COR-L47 (cell line): ENCODE measurements around the gene CNN3.
A peak's percentile ranks its signal among the peaks of the same experiment; 100 is the strongest.

Source experiments
- DNase-seq: peaks from one replicate; lab custom pipeline; 2025; lab: John Stamatoyannopoulos, UW

CNN3 gene

DNA sequence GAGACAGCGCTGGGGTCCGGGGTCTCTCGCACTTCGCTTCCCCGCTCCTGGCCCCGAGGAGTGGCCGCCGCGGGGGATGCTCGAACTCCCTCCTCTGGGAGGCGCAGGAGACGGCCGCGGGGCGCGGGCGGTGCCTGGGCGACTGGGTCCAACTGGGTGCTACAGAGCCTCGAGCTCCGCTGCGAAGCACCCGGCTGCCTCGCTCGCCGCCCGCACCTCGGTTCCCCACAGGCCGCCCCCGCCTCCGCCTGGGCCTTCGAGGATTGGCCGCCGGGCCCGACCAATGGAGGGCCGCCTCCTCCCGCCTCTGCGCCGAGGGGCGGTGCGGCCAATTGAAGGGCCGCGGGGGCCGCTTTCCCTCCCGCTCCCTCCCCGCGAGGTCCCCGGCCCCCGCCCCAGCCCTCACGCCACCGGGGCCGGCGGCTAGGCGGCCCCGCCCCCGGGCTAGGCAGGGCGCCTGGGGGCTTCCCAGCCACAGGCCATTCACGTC, at the start of gene CNN3:
CNN3 (minus strand) TSS at position 196 of the 490 bp plus-strand sequence. CDS start 216 bp downstream, outside the sequence.
- peak; percentile 90 for DNase-seq

DNA sequence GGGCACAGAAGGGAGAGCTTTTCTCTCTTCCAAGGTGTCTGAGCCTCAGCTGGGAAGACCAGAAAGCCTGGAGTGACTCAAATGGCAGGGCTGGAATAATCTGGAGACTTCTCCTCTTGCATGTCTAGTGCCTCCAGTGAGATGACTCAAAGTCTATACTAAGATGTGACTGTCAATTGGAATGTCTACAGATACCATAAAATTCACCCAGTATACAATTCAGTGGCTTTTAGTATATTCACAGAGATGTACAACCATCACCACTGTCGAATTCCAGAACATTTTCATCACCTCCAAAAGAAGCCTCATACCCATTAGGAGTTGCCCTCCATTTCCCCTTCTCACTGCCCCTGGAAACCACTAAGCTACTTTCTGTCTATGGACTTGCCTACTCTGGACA, 47.9 kb upstream of the CNN3 start:
- DNase-seq: no peak

DNA sequence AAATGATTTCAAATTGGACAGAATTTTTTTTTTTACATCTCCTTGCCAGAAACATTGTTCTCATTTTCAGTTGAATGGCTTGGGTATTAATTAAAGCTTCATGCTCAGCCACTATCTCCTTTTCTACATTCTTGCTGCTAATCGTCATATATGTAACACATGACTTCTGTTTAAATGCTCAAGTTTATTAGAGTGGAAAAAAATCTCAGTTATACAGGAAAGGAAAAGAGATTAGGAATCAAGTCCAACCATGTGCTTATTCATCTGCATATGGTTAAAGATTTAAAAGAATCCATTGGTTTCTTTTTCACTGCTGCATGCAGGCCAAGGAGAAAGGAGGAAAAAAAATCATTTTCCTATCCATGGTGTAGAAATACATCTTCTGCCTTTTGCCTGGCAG, 47.3 kb upstream of the CNN3 start:
- no peak for DNase-seq

DNA sequence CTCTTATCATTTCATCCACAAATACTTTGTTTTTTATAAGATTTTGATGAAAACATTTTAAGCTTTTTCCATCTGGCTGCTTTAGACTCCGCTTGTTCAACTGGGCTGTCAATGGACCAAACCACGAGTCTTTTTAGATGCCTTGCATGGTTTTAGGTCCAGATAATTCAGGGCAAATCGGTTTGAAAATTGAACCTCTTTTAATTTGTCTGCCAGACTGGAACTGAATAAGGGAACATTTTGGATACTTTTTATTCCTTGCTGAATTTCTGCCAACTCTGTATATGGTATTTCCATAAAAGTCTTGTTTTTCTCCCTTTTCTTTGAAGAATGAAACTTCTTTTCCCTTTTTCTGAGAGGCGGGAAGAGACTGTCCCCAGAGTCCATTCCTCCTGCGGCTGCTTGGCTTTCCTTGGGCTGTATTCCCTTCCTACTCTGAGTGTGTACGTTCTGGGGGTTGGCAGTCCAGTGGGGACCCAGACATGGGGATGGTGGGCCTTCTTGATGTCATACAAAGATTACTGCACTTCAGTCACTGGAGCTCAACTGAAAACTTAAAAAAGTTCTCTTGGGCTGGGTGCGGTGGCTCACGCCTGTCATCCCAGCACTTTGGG, 46.5 kb upstream of the CNN3 start:
- DNase-seq: no peak

DNA sequence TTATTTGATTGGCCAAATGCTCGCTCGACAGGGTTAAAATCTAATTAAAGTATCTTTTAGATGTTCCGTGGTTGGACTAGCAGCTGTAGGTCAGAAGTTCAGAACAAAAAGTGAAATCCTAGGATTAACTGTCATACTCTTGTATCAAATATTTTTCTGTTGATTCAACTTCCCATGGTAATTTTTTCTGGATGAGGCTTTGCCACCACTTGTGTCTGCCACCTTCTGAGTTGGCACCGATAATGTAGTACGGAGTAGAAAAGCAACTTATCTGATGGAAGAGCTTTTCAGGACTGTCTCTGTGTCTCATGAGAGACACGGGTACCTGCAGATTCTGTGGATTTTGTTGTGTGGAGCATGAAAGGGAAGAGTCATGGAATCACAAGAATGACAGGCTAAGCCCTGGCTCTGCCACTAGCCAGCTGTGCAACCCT, 44.6 kb upstream of the CNN3 start:
- no peak for DNase-seq

DNA sequence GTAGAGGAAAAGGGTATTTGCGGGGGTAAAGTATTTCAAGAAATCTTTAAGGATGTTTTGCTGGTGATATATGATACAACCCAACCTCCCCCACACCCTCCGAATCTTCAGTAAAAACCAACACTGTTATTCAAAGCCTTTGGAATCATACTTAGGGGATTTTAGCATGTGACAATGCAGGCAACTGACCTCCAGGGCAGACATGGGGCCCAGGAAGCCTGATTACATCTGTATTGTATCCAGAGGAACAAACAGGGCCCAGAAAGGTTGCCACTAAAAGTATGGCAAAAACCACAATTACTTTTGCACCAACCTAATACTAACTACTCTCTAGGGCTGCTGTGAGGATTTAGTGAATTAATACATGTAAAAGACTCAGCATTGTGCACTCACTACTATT, 43.9 kb upstream of the CNN3 start:
- DNase-seq: no peak

DNA sequence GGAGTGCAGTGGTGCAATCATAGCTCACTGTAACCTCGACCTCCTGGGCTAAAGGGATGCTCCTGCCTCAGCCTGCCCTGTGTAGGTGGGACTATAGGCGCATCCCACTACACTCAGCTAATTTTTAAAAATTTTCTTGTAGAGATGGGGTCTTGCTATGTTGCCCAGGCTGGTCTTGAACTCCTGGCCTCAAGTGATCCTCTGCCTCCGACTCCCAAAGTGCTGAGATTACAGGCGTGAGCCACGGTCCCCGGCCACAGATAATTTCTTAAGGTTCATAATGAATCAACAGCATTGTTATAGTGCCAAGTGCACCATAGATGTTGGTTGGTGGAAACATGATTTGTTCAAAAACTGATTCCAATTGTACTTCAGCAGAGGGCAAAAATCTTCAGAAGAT, 42.2 kb upstream of the CNN3 start:
- no peak for DNase-seq

DNA sequence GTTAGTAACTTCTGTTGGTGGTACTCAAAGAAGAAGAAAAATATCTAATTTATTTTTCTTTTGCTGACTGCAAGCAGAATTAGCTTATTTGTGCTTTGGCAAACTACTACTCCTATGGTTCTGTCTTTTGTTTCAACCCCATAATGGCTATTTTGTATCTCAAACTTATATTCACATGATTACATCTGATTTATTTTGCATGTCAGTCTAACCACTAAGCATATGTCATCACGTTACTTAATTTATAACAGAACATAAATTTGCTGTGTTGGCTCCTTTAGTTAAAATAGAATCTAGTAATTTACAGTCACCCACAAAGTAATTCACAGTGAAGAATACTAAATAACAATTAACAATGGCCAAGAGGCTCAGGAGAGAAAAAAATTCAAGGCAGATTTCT, 39.1 kb upstream of the CNN3 start:
- DNase-seq: no peak

DNA sequence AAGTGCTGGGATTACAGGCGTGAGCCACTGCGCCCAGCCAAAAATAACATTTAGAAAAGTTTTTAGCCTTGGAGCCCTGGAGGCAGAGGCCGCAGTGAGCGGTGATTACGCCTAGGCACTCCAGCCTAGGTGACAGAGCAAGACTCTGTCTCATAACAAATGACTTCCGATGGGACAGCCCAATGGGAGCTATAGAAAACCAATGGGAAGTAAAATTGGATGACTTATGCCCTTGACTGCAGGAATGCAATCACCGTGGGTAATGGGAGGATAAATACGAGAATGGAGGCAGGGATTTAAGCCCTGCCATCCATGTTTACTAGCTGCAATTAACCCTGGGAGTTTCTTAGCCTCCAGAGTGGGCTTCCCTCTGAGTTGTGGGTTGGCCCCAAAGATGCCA, 37.0 kb upstream of the CNN3 start:
- DNase-seq: no peak

DNA sequence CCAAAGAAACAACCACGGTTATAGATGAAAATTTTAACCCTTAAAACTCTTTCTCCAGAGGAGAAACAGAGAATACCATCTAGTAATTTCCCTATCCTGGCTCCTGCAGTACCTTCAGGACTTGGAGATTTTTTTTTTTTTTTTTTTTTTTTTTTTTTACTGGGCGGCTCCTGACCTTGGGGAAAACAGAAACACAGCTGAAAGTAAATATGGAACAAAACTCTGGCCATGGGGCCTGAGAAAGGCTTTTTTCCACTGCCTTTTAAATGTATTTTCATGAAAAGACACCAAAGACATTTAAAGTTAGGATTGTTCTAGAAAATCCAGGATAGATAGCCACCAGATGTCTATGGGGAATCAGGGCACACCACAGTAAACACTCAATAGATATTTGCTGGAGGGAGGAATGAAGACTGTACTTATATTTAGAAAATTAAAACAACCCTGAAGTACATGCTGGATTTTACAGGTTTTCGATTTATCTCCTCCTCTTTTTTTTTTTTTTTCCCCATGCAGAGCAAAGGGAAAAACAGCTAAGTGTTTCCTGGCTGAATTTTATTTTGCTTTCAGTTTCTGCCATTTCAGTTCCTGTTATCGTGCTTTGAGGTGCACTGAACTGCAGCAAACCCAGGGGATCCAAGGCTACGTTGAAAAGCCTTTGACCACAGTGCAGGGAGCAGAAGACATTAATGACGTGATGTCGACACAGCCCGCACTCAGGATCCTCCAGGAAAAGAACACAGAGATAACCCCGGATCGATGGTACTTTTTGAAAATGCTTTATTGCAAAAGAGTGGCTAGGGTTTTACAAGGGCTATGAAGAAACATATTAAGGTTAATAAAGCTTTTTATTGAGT, 35.7 kb upstream of the CNN3 start:
- no peak for DNase-seq

DNA sequence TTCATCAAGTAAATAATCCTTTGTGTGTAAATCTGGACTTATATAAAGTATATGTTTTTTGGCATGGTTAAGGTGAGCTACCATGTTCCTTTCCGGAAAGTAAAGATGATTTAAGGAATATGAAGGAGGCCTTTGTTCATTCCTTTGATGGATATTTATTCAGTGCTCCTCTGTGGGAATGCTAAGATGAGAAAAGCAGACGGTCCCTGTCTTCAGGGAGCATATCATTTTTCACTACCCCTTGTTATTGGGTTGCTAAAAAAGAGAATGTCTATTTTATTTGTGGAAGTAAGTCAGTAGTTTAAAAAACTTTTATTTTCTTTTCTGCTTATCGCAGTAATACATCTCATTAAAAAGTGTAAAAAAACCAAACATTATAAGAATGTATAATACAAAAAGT, 35.1 kb upstream of the CNN3 start:
- no peak for DNase-seq

DNA sequence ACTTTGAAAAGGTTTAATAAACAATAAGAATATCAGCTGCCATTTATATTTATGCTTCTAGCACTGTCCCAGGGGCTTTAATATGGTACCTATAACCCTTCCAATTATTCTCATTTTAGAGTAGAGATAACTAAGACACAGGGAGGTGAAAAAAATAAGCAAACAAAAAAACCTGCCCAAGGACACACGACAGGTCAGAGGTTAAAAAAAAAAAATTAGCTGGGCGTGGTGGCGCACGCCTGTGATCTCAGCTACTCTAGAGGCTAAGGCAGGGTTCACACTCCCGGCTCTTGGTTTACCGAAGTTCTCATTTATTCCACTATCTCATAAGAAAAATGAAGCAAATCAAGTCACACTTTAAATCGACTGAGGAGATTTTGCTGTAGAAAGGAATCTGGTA, 34.7 kb upstream of the CNN3 start:
- DNase-seq: no peak

DNA sequence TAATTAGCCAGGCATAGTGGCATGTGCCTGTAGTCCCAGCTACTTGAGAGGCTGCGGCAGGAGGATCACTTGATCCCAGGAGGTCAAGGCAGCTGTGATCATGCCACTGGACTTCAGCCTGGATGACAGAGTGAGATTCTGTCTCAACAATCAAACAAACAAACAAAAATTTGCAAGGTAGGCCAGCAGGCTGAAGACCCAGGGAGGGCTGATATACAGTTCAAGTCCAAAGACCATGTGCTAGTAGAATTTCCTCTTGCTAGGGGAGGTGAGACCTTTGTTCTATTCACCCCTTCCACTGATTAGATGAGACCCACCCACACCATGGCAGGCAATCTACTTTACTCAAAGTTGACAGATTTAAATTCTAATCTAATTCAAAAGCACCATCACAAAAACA, 31.2 kb upstream of the CNN3 start:
- no peak for DNase-seq

DNA sequence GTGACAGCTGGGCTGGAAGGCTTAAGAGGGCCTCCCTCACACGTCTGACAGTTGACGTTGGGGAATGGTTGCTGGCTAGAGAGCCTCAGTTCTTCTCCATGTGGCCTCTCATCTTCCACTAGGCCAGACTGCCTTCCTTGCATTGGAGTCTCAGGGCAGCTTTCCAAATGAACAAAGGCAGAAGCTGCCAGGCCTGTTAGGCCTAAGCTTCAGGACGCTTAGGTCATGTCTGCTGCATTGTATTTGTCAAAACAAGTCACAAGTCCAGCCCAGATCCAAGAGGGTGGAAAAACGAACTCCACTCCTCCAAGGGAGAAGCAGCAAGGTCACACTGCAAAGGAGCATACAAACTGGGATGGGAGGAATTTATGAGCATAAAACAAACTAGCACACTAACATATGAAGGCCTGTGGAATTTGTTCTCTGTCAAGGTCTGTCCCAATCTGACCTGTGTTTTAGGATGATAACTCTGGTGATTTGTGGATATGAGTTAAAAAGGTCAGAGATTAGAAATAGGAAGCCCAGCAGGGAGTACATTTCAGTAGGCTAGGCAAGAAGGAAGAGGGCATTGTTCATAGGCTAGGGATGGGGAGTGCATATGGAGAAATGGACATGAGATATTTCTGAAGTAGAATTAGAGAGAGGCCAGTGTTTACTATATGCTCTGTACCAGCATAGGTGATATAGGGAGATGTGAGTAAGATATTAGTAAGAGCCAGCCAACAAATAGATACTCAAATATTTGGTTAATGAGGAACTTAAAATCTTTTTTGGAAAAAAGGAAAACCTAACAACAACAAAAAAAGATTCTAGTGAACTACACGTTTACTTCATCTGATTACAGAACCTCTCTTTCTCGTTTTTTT, 29.1 kb upstream of the CNN3 start:
- DNase-seq: no peak

DNA sequence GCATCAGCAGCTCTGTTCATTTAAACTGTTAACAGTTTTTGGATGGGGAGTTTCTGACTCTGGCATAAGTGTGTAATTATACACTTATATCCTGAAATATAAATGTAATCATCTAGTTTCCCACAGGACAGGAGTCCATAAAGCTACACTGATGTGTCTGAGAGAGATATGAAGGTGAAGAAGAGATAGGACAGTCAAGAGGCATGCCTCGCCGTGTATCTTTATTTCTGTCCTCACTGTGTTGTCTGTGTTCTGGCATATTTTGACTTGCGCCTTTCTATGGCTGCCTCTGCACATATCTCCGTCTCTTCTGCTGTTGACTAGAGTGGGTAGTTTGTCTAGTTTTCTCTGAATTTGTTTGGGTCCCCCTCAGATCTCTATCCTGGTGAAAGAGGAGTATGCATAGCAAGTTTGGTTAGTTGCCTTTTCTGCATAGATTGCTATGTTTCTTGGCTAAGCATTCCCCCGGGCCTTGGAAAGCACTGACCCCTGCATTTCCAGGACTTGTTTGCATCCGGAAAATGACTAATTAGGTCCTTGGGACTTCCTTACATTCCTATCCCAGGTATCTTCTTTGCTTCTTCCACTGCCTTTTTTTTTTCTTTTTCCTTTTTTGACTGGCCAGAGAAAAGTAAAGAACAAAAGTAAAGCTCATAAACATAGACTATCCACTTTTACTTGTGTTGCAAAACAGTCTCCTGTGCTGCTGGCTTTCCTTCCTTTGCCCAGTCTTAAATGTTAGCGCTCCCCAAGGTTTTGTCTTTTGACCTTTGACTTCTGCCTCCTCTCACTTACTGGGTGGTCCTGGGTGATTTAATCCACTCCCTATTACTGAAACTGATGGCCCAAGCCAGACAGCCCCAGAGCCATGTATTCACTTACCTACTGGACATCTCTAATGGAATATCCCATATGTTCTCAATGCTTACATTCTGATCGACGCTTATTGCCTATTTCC, 27.6 kb upstream of the CNN3 start:
- DNase-seq: no peak

DNA sequence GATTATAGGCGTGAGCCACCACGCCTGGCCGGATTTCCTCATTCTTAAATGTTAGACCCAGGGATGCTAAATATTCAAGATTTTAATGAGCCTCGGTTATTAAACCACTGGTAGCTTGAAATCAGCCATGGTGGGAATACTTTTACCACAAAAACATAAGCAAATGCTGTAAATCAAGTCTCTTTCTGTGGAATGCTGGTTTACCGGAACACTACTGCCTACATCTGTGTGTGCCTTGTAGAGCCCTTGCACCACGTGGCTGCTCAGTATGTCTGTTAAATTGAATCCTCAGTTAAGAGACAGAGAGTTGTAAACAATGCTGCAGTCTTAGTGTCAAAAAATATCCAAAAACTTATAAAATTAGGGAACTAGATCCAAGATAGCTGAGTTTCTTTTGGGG, 26.8 kb upstream of the CNN3 start:
- DNase-seq: no peak

DNA sequence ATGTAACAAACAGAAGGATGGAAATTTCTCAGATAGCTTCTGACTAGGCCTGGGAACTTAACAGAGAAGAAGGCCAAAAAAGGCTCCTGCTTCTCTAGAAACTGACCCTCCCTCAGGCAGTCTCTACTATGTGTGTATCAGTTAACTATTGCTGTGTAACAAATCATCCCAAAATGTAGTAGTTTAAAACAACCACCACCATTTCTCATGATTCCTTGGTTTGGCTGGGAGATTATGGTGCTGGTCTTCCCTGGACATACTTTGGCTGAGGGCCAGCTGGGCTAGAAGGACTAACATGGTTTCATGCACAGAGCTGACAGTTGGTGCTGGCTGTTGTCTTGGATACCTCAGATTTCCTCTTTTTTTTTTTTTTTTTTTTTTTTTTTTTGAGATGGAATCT, 26.2 kb upstream of the CNN3 start:
- DNase-seq: no peak

DNA sequence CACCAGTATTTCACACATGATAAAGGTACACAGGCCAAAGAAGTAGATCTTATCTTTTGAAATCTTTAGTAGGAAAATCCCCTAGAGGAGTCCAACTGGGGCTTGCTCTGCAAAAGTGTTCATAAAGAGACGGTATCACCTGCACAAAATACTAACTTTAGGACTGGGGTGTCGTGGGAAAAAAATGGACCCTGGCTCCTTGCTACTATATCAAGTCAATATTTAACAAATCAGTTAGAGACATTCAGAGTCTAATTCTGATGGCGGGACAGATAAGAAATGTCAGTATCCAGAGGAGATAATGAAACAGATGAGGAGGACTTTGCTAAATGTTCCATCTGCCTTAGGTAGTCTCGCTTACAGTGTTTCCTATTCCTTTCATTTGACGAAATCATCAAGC, 25.6 kb upstream of the CNN3 start:
- DNase-seq: no peak

DNA sequence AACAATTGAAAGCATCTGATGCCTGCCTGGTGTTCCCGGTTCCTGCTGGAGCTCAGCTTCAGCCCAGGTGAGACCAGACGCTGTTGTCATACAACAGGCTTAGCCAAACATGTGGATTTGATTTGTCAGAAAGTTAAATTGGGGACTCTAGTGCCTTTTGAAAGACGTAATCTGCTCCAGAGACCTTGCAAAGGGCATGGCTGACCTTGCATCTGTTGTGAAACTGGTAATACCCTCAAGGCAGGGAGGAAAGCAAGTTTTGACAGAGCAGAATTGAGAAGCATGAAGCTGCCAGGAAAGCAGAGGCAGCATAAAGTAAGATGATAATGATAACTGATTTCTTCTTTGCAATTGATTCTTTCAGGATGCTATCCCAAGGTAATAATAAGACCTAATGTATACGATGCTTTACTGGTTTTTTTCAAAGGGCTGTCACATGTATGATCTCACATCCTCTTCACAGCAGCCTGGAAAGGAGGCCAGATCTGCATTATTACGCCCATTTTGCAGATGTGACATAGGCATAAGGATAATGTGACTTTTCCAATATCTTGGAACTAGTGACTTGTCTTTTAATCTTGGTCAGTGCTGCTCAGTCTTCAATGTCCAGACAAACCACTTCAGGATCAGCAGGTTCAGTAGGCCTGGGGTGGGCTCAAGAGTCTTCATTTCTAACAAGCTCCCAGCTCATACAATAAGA, 24.7 kb upstream of the CNN3 start:
- no peak for DNase-seq

DNA sequence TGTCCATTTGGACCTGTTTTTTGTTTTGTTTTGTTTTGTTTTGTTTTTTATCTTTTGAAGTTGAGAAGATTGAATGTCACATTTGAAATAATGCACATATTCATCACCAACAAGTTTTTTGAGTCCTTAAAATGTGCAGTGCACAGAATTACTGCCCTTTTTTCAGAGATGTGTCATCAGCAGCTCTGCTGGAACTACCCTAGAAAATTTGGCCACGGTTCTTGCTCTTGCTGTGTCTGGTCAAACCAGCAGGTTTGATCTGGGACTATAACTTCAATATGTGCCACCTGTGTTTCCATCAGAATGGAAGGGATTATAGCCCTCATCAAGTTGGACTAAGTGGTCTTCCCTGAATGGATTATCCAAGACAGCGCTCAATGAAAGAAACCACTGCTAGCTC, 24.1 kb upstream of the CNN3 start:
- DNase-seq: no peak
